Neutrophil (primary cell): ENCODE measurements around the gene HDHD2.

Experiments
- H3K27ac ChIP-seq: fragments of 200-600 bp; sonication (generic); 2 replicates; pipeline ENCODE4 v1.5.1; 2016; ENCODE audit warnings: mild to moderate bottlenecking, moderate library complexity
- H3K27me3 ChIP-seq: fragments of 200-600 bp; sonication (generic); 2 replicates; pipeline ENCODE4 v1.6.0; 2016; ENCODE audit warnings: mild to moderate bottlenecking
- H3K36me3 ChIP-seq: fragments of 200-600 bp; sonication (generic); 2 replicates; pipeline ENCODE4 v1.5.1; 2017
- H3K4me1 ChIP-seq, 2 experiments: fragments of 200-600 bp in 1 of 2; sonication (generic) in 1 of 2; 1 replicate in 1 of 2; 2 replicates in 1 of 2; pipeline versions ENCODE4 v1.5.1 to v1.6.1; 2013 to 2016; ENCODE audit warnings: low read depth in 1 of 2, low read length in 1 of 2, mild to moderate bottlenecking in 1 of 2, moderate library complexity in 1 of 2; ENCODE audit not compliant: control insufficient read depth in 1 of 2, insufficient read depth in 1 of 2
- H3K4me3 ChIP-seq, 2 experiments: fragments of 200-600 bp in 1 of 2; sonication (generic) in 1 of 2; 1 replicate in 1 of 2; 2 replicates in 1 of 2; pipeline ENCODE4 v1.5.1; 2013 to 2016; ENCODE audit warnings: low read depth in 1 of 2, low read length in 1 of 2, mild to moderate bottlenecking in 1 of 2, moderate library complexity in 1 of 2
- H3K9me3 ChIP-seq: fragments of 200-600 bp; sonication (generic); 2 replicates; pipeline ENCODE4 v1.5.1; 2016
- CTCF ChIP-seq: fragments of 200-600 bp; sonication (generic); IDR thresholded peaks from 2 replicates; pipeline ENCODE4 v1.5.1; 2016; ENCODE audit warnings: antibody characterized with exemption

HDHD2 gene

GRCh38 chr18:47100212-47100831 is 50.0 kb downstream of the HDHD2 start:
- H3K9me3 ChIP-seq, result no peaks in the 10 kb centered on the region
- H3K4me3 ChIP-seq, result no peak overlapping the region
- H3K4me1 ChIP-seq, result no peaks in the 10 kb centered on the region
- H3K27ac ChIP-seq, result no peak overlapping the region
- H3K36me3 ChIP-seq, result peaks cover 18% of the 10 kb centered on the region
- no peak for TF ChIP-seq CTCF
- no peaks in the 10 kb centered on the region for H3K27me3 ChIP-seq

- Histone ChIP-seq H3K9me3 (no peaks in the 10 kb centered on the region), H3K4me3 (no peak overlapping the region), H3K27me3 (no peaks in the 10 kb centered on the region), H3K4me1 (no peaks in the 10 kb centered on the region), H3K36me3 (no peaks in the 10 kb centered on the region), H3K27ac (no peak overlapping the region)
- no peak for TF ChIP-seq CTCF
Measured at GRCh38 chr18:47095810-47096209, 54.5 kb downstream of the HDHD2 start.

- Histone ChIP-seq H3K27ac (no peak overlapping the region), H3K4me1 (no peaks in the 10 kb centered on the region), H3K9me3 (no peaks in the 10 kb centered on the region), H3K36me3 (no peaks in the 10 kb centered on the region), H3K4me3 (no peak overlapping the region), H3K27me3 (no peaks in the 10 kb centered on the region)
- TF ChIP-seq CTCF, result no peak
Measured at GRCh38 chr18:47087676-47088075, 62.6 kb downstream of the HDHD2 start.

GRCh38 chr18:47081578-47081977 is 68.7 kb downstream of the HDHD2 start:
- H3K27ac ChIP-seq, result no peak overlapping the region
- no peak for TF ChIP-seq CTCF
- no peaks in the 10 kb centered on the region for H3K9me3 ChIP-seq
- H3K4me1 ChIP-seq, result no peaks in the 10 kb centered on the region
- H3K4me3 ChIP-seq, result no peak overlapping the region
- no peaks in the 10 kb centered on the region for H3K36me3 ChIP-seq
- no peaks in the 10 kb centered on the region for H3K27me3 ChIP-seq

- Histone ChIP-seq H3K4me1 (no peaks in the 10 kb centered on the region), H3K9me3 (no peaks in the 10 kb centered on the region), H3K27me3 (no peaks in the 10 kb centered on the region), H3K4me3 (no peak overlapping the region), H3K27ac (no peak overlapping the region), H3K36me3 (no peaks in the 10 kb centered on the region)
- TF ChIP-seq CTCF, result no peak
Measured at GRCh38 chr18:47080872-47081271, 69.4 kb downstream of the HDHD2 start.

- Histone ChIP-seq H3K27ac (no peak overlapping the region), H3K9me3 (no peaks in the 10 kb centered on the region), H3K36me3 (no peaks in the 10 kb centered on the region), H3K4me1 (no peaks in the 10 kb centered on the region), H3K27me3 (no peaks in the 10 kb centered on the region), H3K4me3 (no peak overlapping the region)
- TF ChIP-seq CTCF, result no peak
Measured at GRCh38 chr18:47077111-47077510, 73.2 kb downstream of the HDHD2 start.
